Measurements from ENCODE around the gene XPR1.
"Not testable (repeated sequence)": the region's sequence is repeated elsewhere in the genome, so short reads cannot be mapped to it uniquely, and the experiment has no call there.

The XPR1 gene

GRCh38 chr1:180842491-180843275 lies 210.9 kb downstream of the XPR1 start:
- DNase-seq, result no peak

GRCh38 chr1:180845352-180845751 lies 213.5 kb downstream of the XPR1 start:
- DNase-seq, result no peak

GRCh38 chr1:180848191-180848590 lies 216.4 kb downstream of the XPR1 start:
- DNase-seq, result no peak

GRCh38 chr1:180849031-180849775 lies 217.4 kb downstream of the XPR1 start:
- no peak for DNase-seq

GRCh38 chr1:180851995-180852887 lies 220.4 kb downstream of the XPR1 start:
- DNase-seq, result no peak

GRCh38 chr1:180854001-180854400 lies 222.2 kb downstream of the XPR1 start:
- DNase-seq, result no peak

GRCh38 chr1:180854456-180854855 lies 222.6 kb downstream of the XPR1 start:
- DNase-seq, result no peak

GRCh38 chr1:180857947-180858725 lies 226.3 kb downstream of the XPR1 start:
- not testable (repeated sequence) for DNase-seq

GRCh38 chr1:180859306-180859705 lies 227.5 kb downstream of the XPR1 start:
- DNase-seq, result no peak

- DNase-seq, result no peak
These were observed 228.7 kb downstream of the XPR1 start for GRCh38 chr1:180860535-180860934.

GRCh38 chr1:180862305-180862704 lies 230.5 kb downstream of the XPR1 start:
- DNase-seq, result no peak

- no peak for DNase-seq
These were observed 231.4 kb downstream of the XPR1 start for GRCh38 chr1:180863158-180863775.

GRCh38 chr1:180881806-180882509 lies 250.1 kb downstream of the XPR1 start:
- no peak for DNase-seq

- no peak for DNase-seq
These were observed 252.9 kb downstream of the XPR1 start for GRCh38 chr1:180884588-180885300.

GRCh38 chr1:180886338-180886737 lies 254.5 kb downstream of the XPR1 start:
- DNase-seq, result no peak

GRCh38 chr1:180887841-180888240 lies 256.0 kb downstream of the XPR1 start:
- no peak for DNase-seq

- no peak for DNase-seq
These were observed 257.0 kb downstream of the XPR1 start for GRCh38 chr1:180888870-180889269.

- DNase-seq, result no peak
These were observed 257.5 kb downstream of the XPR1 start for GRCh38 chr1:180889325-180889724.

GRCh38 chr1:180892272-180892671 lies 260.4 kb downstream of the XPR1 start:
- DNase-seq, result no peak

- DNase-seq, result no peak
These were observed 260.9 kb downstream of the XPR1 start for GRCh38 chr1:180892675-180893074.

GRCh38 chr1:180893614-180894013 lies 261.8 kb downstream of the XPR1 start:
- DNase-seq, result no peak

Data from cortex of kidney (tissue), 1 donor.